ENCODE measurements around the gene SLC37A3. TPM values are rescaled to one million over a fixed set of nuclear protein-coding genes. Genes with fewer than 3 reads are reported as not detected.

Gene SLC37A3
- total RNA-seq, 1 donor, result 79.0 TPM

DNA sequence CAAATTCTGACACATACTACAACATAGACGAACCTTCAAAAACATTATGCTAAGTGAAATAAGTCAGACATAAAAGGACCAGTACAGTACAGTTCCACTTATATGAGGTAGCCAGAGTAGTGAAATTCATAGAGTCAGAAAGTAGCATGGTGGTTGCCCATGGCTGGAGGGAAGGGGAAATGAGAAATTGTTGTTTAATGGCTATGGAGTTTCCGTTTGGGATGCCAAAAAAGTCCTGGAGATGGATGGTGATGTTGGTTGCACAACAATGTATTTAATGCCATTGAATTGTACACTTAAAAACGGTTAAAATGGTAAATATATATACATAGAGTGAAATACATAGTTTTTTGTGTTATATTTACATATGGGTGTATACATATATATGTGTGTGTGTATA lies 2.1 kb upstream of the SLC37A3 start:
- no peak for TF ChIP-seq CTCF (IDR thresholded peaks at IDR 0.05; ENCODE audit: insufficient read depth, low read depth, low read length)

GRCh38 chr7:140398821-140399220 lies 491 bp upstream of the SLC37A3 start:
- H3K4me3 ChIP-seq (ENCODE audit: low read depth, low read length), result no peak overlapping the region
- TF ChIP-seq CTCF (IDR thresholded peaks at IDR 0.05; ENCODE audit: insufficient read depth, low read depth, low read length), result no peak
- DNase-seq (ENCODE audit: low read depth), result no peak

More for the DNA sequence above, 2.1 kb upstream of the SLC37A3 start:
- DNase-seq (ENCODE audit: low read depth), result no peak
- H3K4me3 ChIP-seq (ENCODE audit: low read depth, low read length), result no peak overlapping the region

DNA sequence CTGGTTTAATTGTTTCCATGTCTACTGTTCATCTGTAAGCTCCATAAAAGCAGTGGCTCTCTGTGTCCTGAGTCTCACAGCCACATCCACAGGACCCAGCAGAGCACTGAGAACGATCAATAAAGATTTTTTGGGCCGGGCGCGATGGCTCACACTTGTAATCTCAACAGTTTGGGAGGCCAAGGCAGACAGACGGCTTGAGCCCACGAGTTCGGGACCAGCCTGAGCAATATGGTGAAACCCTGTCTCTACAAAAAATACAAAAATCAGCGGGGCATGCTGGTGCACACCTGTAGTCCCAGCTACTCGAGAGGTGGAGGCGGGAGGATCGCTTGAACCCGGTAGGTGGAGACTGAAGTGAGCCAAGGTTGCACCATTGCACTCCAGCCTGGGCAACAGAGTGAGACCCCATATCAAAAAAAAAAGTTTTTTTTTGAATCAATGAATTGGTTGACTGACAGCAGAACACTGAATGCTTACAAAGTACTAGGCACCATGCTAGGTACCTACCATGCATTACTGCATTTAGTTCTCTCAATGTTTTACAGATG lies 4.5 kb downstream of the SLC37A3 start:
- no peak for TF ChIP-seq CTCF (IDR thresholded peaks at IDR 0.05; ENCODE audit: insufficient read depth, low read depth, low read length)
- DNase-seq (ENCODE audit: low read depth), result no peak
- no peak overlapping the region for H3K4me3 ChIP-seq (ENCODE audit: low read depth, low read length)

DNA sequence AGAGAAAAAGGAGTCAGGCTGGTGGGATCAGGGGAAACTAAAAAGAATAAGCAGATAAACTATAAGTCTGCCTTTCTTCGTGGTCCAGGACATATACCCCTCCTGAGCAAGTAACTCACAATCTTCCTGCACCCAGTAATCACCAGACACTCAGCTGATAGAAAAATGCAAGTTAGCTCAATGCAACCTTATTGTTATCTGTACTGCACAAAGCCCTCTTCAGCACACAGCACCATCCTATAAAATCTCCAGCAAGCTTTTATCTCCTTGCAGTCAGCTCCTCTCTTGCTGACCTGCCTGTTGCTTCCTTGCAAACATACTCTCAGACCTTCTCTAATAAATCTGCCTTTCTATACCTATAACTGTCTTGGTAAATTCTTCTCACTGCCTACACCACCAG lies 6.7 kb downstream of the SLC37A3 start:
- TF ChIP-seq CTCF (IDR thresholded peaks at IDR 0.05; ENCODE audit: insufficient read depth, low read depth, low read length), result no peak
- H3K4me3 ChIP-seq (ENCODE audit: low read depth, low read length), result no peak overlapping the region
- no peak for DNase-seq (ENCODE audit: low read depth)

DNA sequence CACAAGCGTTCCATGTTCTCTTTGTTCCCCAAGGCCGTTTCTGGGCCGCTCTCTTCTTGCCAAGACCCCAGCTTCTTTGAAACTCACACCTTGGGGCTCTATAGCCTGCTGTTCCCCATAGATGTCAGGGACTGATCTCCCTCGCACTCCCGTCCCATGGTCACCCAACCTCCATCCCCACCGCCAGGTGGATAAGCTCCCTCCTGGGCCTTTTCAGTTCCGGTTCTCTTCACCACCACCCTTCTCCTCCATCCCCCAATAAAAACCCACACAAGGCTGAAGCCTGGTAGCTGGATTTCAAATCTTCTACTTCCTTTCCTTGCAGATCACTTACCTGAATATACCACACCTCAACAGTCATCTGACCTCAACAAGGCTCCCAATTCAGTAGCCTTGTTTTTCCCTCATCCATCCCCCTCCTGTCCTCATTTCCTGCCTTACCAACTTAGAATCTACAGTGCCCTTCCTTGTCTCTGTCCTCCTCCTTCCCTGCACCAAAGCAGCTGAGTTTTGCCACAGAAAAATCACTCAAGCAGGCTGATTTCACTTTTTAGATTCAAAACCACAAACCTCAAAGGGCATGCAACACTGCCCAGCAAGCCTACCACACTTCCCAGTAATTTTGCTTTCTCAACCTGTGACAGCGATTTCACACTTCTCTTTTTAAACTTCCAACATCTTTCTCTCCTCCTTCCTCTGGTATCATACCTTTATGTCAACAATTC lies 7.7 kb downstream of the SLC37A3 start:
- H3K4me3 ChIP-seq (ENCODE audit: low read depth, low read length), result no peak overlapping the region
- no peak for TF ChIP-seq CTCF (IDR thresholded peaks at IDR 0.05; ENCODE audit: insufficient read depth, low read depth, low read length)

DNA sequence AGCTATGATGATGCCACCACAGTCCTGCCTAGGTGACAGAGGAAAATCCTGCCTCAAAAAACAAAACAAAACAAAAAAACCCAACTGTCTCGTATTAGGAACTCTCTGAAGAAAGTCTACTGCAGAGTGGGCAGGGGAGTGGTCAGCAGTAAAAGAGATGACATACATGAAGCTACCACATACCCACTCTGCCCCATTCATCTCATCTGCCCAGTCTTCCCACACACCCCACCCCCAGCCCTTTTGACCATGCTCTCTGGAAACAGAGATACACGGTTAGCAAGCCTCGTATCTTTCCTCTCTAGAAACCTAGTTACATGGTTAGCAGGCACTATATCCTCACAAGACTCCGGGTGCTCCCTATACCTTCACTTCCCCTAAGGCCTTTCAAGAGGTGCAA lies 8.3 kb downstream of the SLC37A3 start:
- DNase-seq (ENCODE audit: low read depth), result no peak
- no peak for TF ChIP-seq CTCF (IDR thresholded peaks at IDR 0.05; ENCODE audit: insufficient read depth, low read depth, low read length)

More for the DNA sequence above, 7.7 kb downstream of the SLC37A3 start:
- DNase-seq (ENCODE audit: low read depth), result peak; percentile 31

More for the DNA sequence above, 8.3 kb downstream of the SLC37A3 start:
- H3K4me3 ChIP-seq (ENCODE audit: low read depth, low read length), result no peak overlapping the region
